ENCODE measurements around the gene ANGPTL7.
"Not testable (repeated sequence)": the region's sequence is repeated elsewhere in the genome, so short reads cannot be mapped to it uniquely, and the experiment has no call there.

DNA sequence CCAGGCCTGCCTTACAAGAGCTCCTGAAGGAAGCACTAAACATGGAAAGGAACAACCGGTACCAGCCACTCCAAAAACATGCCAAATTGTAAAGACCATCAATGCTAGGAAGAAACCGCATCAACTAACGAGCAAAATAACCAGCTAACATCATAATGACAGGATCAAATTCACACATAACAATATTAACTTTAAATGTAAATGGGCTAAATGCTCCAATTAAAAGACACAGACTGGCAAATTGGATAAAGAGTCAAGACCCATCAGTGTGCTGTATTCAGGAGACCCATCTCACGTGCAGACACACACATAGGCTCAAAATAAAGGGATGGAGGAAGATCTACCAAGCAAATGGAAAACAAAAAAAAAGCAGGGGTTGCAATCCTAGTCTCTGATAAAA is 26.4 kb upstream of the ANGPTL7 start:
- TF ChIP-seq, protein P1, sequence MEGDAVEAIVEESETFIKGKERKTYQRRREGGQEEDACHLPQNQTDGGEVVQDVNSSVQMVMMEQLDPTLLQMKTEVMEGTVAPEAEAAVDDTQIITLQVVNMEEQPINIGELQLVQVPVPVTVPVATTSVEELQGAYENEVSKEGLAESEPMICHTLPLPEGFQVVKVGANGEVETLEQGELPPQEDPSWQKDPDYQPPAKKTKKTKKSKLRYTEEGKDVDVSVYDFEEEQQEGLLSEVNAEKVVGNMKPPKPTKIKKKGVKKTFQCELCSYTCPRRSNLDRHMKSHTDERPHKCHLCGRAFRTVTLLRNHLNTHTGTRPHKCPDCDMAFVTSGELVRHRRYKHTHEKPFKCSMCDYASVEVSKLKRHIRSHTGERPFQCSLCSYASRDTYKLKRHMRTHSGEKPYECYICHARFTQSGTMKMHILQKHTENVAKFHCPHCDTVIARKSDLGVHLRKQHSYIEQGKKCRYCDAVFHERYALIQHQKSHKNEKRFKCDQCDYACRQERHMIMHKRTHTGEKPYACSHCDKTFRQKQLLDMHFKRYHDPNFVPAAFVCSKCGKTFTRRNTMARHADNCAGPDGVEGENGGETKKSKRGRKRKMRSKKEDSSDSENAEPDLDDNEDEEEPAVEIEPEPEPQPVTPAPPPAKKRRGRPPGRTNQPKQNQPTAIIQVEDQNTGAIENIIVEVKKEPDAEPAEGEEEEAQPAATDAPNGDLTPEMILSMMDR (IDR thresholded peaks at IDR 0.05) = not testable (repeated sequence)
- TF ChIP-seq POLR2A (IDR thresholded peaks at IDR 0.05) = not testable (repeated sequence)

Data from gastroesophageal sphincter (tissue), 3 donors.